HG02884 (cell line): ENCODE data around the gene PRTG.

Source experiments
- ATAC-seq: cut with Tn5 transposase; IDR thresholded peaks from one replicate; pipeline ENCODE4 v1.9.1; 2021; ENCODE audit warnings: mild to moderate bottlenecking, moderate library complexity; ENCODE audit not compliant: unreplicated experiment

PRTG gene

DNA sequence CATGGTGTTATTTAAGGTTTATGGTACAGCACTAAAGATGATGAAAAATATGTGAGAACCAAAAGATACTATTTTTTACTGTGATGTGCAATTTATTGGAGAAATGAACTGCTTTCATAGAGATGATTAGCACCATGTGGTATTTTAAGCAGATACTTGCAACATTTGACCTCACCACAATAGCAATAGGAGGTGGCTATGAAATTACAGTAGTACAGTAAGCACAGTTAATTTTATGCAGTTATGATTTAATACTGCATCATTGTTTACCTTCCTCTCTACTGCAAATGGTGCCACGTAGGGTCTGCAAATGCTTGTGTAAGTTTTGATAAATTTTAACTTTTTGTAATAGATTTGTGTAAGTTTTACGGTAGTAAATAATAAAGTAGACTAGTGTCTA lies 168.9 kb downstream of the PRTG start:
- ATAC-seq, result no peak

DNA sequence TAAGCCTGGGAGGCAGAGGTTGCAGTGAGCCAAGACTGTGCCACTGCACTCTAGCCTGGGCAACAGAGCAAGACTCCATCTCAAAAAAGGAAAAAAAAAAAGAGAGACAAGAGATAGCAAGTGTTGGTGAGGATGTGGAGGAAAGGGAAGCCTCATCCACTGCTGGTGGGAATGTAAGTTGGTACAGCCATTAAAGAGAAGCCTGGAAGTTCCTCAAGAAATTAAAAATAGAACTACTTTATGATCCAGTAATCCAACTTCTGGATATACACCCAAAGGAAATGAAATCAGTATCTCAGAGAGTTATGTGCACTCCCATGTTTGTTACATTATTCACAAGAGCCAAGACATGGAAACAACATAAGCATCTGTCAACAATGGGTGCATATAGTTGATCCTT lies 169.7 kb downstream of the PRTG start:
- no peak for ATAC-seq

DNA sequence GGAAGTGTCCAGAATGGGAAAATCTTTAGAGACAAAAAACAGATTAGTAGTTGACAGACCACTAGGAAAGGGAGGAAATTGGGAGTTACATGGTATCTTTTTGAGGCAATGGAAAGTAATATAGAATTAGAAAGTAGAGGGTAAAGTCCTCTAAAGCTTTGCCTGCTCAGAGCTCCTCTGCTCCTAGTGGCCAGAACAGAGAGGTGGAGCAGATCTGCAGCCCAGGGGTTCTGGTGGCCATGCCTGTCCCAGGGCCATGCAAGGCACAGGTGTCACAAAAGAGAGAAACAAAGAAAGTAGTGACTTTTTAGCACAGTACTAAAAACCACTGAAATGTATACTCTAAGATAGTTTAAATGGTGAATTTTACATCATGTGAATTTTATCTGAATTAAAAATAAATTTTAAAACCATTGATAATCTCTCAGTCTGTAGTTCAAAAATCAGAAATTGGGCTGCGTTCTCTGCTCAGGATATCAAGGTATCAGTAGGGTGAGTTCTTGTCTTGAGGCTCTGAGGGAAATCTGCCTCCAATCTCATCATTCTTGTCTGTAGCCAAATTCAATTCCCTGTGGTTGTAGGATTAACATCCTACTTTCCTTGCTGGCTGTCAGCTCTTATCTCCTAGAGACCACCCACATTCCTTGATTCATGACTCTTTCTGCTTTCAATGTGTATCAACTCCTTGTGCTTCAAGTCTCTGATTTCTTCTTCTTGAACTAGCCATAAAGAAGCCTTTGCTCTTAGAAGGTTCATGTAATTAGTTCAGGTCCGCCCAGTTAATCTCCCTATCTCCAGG lies 178.4 kb downstream of the PRTG start:
- no peak for ATAC-seq

DNA sequence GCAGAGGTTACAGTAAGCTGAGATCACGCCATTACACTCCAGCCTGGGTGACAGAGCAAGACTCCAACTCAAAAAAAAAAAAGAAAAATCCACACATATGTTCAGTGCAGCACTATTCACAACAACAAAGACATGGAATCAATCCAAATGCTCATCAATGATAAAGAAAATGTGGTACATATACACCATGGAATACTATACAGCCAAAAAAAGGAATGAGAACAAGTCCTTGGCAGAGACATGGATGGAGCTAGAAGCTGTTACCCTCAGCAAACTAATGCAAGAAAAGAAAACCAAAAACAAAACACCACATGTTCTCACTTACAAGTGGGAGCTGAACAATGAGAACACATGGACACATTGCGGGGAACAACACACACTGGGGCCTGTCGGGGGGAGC lies 180.4 kb downstream of the PRTG start:
- no peak for ATAC-seq
